ENCODE results near the gene GALNT2. TPM values are rescaled to one million over a fixed set of nuclear protein-coding genes. Genes with fewer than 3 reads are reported as not detected.
A peak's percentile ranks its signal among the peaks of the same experiment; 100 is the strongest.

Gene GALNT2
- total RNA-seq = 49.4 and 90.3 TPM in 2 replicates

DNA sequence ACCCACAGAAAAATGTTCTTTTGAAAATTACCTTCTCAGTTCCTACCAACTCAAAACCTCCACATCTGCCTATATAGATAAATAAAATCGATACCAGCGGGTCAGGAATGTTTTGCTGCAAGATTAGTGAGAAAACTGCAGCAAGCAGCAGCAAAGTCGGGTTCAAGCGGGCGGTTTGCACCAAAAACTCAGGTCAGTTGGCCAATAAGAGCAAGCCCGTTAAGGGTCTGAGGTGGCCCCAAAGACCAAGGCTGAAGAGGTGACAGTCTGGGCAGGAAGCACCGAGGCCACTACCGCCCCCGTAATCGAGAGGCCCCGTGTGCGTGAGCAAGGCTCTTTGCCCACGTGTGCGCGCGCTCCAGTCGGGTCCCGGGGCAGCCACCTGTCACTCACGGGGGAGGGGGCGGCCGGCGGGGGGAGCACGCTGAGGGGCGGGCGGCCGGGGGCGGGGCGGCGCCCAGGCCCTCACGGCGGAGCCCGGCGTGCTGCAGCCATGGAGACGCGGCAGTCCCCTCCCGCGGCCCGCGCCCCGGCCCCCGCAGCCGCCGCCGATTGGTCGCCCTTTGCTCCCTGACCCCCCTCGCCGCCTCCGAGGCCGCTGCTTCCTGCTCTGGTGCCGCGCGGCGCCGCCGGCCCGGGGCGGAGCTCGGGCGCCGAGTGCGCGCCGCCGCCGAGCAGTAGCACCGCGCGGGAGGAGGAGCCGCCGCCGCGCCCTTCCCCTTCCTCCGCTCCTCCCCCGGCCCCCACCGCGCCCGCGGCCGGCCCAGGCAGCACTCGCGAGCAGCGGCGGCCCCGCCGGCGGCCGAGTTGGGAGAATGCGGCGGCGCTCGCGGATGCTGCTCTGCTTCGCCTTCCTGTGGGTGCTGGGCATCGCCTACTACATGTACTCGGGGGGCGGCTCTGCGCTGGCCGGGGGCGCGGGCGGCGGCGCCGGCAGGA, at the start of gene GALNT2:
Gene GALNT2 (plus strand): TSS at position 773 of the 939 bp plus-strand sequence. CDS start 43 bp downstream, at position 816.
- peak; percentile 89 for DNase-seq

DNA sequence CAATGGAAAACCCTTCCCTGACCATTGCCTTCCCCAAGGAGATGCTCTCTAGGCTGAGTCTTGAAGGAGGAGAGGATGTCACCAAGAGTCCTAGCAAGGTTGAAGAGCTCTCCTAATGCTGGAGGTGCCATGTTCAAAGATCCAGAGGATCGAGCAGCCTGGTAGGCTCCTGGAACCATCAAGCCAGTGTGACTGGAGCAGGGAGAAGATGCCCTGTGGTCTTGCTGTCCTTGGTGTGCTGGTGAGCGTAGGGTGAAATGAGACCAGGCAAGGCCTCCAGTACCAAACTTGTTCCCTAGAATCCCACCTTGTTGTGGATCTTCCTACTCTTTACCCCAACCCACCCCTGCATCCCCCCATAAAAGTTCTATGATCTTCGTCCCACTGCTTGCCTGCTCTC, 46.6 kb upstream of the GALNT2 start:
- DNase-seq = no peak

DNA sequence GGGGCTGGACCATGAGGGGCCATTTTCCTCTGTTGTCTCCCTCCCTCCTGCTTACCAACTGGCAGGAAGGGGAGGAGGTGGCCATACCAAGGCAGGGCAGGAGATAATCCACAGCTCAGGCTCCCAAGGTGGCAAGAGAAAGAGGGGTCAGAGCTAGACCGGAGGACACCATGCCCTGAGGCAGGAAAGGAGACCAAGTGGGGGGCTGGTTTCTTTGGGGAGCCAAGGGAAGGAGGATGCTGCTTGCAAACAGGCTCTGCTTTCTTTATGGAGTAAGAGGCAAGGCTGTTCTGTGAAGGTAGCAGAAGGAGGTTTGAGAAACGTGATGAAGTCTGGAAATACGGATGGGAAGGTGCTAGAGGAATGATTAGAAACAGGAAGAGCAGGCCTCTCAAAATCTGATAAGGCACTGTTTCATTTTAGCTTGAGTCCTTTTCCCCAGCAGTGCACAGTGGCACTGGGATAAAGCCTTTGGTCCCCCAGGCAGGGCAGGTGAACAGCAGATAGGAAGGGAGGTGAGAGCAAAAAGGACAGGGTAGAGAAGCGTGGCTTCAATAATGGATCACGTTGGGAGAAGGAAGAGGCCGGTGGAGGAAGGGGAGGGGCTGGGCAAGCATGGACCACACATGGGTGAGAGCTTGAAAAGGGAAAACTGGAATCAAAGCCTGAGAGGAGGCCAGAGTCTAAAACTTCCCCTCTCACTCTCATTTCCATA, 44.2 kb upstream of the GALNT2 start:
- DNase-seq = no peak

DNA sequence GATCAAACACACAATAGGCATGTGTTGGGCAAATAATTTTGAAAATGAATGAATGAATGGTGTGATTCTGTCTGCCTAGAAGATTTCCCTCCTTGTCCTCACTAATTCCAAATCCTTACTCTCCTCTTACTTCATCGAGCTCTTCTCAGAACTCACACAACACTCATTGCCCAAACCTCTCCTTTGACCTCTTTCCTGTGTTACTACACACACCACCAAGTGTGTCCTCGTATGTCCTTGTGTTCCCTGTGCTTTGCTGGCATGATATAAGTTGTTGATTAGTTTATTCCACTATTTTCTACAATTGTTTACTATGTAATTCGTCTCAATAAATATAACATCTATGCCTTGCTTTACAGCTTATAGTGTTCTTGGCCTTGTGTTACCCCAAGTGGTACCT, 41.4 kb upstream of the GALNT2 start:
- DNase-seq = no peak

DNA sequence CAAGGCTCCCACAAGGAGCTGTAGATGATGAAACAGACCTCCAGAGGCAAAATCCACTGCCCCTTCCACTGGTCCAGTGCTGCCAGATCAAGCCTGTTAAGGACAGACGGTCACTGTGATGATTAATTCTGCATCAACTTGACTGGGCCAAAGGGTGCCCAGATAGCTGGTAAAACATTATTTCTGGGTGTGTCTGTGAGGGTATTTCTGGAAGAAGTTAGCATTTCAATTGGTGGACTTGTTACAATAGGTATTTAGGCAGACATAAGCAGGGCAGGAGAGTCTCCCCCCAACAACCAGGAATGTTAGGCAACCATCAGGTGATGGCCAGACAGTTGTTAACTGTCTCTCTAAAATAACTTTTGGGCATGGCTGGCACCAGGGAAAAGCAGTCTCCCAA, 40.9 kb upstream of the GALNT2 start:
- no peak for DNase-seq

DNA sequence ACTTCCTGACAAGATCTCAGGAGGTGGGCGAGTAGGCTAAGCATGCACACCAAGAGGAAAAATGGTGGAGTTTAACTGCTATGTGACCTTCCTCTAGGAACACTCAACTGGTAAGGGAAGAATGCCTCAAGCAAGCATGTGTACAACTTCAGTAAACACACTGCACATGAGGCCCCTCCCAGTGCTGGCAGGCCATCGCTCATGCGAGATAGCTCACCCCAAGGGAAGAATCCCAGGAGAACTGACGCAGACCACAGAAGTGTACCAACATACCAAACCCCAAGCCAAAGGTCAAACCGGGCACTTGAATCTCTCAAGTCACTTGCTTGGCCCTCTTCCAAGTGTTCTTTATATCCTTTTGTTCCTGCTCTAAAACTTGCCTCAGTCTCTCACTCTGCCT, 40.5 kb upstream of the GALNT2 start:
- DNase-seq = no peak

DNA sequence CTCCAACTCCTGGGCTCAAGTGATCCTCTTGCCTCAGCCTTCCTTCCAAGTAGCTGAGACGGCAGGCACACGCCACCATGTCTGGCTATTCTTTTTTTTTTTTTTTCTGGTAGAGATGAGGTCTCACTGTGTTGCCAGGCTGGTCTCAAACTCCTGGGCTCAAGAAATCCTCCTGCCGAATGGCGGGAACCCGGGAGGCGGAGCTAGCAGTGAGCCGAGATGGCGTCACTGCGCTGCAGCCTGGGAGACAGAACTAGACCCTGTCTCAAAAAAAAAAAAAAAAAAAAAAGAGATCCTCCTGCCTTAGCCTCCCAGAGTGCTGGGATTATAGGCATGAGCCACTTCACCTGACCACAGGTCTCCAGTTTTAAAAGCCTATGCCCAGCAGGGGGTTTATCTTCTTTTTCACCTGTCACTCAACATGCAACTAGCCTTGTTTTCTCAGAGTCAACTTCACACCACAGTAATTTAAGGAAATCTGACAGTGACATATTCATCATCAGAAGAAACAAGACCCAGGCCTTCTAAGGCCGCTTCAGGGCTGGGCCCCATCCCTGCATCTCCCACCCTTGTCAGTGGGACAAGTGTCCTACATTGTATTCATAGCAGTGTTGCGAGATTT, 38.3 kb upstream of the GALNT2 start:
- DNase-seq = no peak

DNA sequence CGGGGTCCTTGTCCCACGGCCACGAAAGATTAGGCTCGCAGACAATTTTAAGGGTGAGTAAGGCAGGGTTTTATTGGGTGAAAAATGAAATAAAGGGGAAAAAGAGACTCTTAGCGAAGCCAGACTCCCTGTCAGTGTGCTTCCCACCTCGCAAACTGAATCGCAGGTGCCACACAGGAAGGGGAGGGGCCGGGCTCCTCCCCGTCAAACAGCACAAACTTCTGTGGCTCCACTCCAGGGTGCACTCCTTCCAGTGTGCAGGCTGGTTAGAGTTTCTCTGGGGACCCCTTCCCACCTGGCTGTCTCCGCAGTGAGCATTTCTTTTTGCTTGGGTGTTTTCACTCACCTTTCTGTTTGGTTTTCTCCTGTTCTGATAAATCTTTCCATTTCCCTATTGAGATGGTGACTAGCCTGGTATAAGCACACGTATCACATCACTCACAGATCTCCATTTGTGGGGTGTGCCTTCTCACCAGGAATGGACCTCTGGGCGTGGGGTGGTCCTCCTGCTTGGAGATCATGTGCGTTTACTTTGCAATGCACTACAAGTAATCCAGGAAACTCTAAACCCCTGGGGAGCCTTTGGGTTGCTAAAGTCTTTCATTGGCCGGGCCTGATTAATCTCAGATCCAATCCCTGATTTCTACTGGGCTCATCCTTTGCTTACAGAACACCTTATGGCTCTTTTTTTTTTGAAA, 37.6 kb upstream of the GALNT2 start:
- DNase-seq = no peak

DNA sequence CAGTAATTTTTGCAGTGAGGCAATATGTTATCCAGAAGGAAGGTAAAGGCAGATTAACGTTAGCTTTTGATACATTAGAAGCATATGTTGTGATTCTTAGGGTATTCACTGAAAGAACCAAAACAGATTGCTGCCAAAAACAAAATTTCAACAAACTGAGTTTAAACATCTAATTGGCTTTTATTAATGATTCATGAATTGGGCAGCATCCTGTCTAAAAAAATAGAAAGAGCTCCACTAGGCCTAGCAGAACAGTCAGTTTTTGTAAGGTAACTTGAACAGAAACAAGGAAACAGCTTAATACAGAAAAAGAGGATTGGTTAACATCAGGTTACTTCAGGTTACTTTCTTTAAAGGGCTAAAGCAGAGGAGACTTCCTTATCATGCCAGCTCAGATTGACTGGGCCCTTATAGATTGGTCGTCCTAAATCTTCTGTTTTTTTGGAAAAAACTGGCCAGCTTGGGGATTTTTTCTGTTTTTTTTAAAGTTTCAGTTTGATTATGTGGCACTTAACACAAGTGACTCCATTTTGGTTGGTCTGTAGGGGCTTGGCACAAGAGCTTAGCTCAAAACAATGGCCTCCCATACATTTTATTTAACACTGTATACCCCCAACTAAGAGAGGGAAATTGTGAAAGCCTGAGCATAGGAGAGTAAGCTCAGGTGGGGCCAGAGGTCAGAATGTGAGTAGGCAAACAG, 36.8 kb upstream of the GALNT2 start:
- no peak for DNase-seq

DNA sequence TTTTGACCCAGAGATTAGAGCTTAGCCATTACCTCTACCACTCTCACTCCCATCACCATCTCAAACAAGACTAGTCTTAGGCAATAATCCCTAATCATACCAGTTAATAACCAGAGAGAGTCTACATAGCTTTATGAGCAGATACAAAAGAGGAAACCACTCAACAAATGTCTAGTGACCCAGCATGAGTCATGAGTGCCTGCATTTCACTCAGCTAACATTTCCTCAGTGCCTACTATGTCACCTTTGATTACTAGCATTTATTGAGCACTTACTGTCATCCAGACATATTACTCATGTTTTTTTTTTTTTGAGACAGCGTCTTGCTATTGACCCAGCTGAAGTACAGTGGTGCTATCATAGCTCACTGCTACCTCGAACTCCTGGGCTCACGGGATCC, 35.9 kb upstream of the GALNT2 start:
- peak; percentile 3 for DNase-seq

DNA sequence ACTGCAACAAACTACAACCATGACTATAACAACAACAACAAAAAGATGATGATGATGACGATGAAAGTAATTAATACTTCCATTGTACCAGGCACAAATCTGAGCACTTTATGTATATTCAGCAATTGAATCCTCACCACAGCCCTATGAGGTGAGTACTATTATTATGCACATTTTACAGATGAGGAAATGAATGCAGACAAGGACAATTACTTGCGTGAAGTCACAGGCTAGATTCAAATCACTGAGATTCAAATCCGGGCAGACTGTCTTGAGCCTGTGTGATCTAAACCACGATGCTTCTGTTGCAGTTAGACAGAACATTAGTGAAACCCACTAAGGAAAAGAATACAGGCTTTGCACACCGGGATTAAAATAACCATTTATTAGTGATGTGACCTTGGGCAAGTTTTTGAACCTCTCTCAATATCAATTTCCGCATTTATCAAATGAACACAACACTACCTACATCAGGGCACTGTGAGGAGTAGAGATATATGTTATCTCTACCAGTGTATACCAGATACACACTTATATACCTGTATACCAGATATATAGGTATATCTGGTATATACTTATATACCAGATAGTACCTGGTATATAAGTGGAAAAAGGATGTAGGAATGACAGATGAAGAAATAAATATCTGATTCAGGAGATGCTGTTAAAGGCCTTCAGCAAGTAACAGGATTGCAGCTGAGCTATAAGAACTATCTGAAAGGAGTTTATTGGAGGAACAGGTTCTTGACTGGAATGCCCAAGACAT, 34.3 kb upstream of the GALNT2 start:
- DNase-seq = no peak

DNA sequence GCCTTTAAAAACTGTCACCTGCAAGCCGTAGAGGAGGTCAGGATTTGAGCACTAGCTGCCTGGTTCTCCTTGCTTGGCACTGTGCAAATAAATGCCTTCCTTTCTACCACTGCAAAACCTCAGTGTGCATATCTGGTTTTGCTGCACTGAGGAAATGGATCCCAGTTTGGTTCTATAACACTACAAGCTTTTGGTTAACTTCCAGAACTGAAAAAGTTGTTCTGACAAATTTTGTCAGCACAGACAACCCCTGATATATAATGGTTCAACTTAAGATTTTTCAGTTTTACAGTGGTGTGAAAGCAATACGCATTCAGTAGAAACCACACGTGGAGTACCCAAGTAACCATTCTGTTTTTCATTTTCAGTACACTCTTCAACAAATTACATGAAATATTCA, 29.8 kb upstream of the GALNT2 start:
- DNase-seq = no peak

DNA sequence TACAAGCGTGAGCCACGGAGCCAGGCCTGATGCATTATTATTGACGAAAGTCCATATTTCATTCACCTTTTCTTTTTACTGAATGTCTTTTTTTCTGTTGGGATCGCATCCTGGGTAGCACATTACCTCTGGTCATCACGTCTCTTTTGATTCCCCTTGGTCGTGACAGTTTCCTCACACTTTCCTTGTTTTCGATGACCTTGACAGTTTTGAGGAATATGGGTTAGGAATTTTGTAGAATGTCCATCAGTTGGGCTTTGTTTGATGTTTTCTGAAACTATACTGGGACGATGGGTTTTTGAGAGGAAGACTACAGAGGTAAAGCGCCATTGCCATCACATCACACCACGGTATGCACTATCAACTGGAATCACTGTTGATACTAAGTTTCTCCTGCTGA, 26.6 kb upstream of the GALNT2 start:
- DNase-seq = no peak

DNA sequence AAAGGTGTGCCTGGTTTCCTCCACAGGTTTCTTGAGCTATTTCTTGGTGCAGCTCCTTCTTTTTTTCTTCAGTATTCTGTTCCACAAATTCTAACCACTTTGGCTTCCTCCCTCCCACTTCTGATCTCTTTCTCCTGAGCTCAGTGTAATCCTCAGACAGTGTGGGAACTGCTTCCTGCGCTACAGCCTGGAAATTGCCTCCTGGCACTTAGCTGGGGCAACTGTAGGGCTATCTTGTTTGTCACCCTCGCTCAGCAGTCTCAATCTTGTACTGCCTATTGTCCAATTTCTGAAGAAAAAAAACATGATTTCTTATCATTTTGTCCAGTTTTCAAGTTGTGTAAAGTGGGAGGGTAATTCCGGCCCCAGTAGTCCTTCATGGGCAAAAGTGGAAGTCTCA, 24.0 kb upstream of the GALNT2 start:
- DNase-seq = no peak

DNA sequence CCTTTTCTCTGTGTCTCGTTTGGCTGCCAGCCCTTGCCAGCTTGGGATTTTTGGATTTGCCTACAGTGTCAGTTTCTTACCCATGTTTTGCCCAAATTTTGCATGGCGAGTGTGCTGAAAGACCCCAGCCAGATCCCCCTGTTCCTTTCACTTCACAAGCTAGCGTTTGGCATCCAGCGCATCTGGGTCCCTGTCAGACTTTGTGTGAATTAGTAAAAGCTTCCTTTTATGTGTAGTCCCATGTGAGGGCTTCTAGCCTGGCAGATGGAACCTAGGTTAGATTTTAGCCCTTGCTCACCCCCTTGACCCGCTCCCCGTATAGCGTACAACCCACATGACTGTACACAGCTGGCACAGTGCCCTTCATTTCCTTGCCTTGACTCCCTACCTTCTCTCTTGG, 22.3 kb upstream of the GALNT2 start:
- DNase-seq = no peak

DNA sequence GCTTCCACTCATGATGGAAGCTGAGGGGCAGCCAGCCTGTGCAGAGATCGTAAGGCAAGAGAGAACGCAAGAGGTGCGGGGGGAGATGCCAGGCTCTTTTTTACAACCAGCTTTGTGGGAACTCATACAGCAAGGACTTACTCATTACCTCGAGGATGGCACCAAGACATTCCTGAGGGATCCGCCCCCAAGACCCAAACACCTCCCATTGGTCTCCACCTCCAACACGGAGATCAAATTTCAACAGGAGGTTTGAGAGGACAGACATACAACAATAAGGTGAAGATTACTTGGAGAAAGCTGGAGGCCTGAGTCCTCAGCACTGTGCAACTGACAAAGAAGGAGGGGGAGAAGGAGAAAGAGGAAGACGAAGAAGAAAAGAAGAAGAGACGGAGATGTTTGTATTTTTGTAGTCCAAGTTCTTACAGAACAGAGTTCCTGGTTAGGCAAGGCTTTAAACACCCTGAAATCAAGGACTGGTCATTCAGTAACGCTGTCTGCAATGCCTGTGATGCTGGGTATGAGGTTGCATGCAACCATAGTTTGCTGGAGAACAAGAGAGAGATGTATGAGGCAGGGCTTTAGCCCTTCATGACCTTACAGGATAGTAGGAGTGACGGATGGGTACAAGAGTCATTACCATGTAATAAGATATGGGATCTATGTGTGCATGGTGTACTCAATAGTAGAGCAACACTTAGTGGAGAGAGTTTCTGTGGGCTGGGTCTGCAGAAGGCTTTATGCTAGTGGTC, 19.7 kb upstream of the GALNT2 start:
- DNase-seq = no peak

DNA sequence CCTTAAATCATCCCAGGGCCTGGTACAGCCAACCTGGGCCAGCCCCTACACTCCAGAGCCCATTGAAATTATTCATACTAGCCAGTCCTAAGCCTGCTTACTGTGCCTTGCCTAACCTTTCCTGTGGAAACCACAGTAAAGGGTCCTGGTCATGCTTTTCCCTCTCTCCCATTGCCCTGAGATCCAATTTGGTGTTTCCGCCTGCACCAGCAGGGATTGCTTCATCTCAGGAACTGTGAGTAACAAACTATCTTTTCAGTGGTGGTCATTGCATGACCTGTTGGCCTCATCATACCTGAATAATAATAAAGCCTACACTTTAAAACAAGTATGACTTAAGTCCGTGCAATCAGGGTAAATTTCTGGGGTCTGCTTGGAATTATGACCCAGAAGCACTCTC, 18.7 kb upstream of the GALNT2 start:
- DNase-seq = no peak

DNA sequence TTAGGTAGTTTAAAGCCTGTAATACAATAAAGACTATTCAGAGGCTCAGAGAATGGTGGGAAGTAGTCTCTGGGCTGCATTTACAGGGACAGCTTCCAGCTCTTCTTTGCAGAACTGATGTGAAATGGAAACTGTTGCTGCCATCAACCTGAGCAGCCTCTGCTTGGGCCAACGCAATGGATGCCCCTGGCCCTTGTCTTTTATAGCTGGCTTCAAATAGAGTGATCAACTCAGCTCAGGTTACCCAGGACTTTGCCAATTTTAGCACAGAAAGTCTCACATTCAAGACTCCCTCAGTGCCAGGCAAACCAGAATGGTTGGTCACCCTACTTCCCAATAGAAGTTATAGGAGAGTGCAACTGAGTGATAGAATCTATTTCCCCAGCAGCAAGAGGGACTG, 18.1 kb upstream of the GALNT2 start:
- DNase-seq = no peak

DNA sequence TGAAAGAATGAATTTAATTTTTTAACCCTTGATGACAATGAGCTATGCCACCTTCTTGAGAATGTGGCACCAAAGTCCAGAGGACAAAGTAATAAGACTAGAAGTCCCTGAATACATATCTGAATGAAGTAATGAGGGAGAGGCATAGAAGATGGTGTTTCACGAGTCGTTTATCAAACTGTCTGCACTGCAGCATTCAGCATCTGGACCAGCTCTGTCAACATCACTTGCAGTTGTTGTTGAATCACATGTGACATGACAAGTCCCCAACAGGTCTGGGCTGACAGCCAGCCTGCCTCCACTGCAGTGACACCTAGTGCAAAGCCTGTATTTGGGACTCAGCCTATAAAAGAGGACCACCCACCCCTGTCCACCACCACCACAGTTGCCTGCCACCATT, 17.3 kb upstream of the GALNT2 start:
- no peak for DNase-seq

DNA sequence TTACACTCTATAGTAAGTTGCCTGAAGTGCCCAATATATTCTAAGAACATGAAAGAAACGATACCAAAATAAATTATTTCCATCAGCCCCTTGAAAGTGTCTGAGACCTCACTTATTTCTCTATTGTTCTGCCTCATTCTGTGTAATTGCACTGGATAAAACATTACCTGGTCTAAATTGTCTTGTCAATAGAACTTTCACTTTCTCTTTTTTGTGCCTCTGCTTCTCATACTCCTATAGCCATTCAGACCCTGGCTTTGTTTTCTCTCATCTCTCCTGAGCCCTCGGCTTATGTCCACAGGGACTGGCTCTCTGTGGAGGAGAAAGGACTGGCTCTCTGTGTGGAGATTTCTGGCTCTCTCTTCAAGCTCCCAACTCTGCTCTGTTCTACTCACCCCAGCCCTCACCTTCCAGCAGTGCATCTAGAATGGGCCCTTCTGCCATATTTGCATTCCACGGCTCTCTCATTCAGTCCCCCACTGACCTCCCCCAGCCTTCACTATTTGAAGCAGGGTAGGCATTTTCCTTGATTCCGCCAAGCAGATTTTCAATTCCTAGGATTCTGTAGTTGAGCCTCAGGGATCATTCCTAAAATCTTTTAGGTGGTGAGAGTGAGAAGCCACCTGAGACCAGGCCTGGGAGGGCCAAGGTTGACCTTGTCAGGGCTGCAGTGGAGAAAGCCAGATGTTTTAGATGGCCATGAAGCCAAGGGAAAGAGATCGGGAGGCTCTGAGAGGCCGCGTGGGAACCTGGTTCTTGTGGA, 15.9 kb upstream of the GALNT2 start:
- DNase-seq = no peak

All from dermis blood vessel endothelial cell (primary cell).